Measurements from ENCODE around the gene BPHL. TPM values are rescaled to one million over a fixed set of nuclear protein-coding genes. Genes with fewer than 3 reads are reported as not detected.

The BPHL gene
- total RNA-seq, result 12.7 TPM
- long read RNA-seq, transcript BPHL-203 (7 exons, 1,928 nt), result major isoform, 17 of 23 reads
- long read RNA-seq, partial matches to known transcripts, result 1 of 23 reads
- long read RNA-seq, other reads (novel, unspliced or antisense), result 3 of 23 reads

- DNase-seq (peak; percentile 98), ATAC-seq (peak; percentile 99)
- H3K36me3 ChIP-seq, result peaks cover 19% of the 10 kb centered on the region
- intact Hi-C loops (cut with DNase I), result no loop called here
- H3K4me3 ChIP-seq, result peak within 1 kb of the TSS; percentile 83
- no peak for TF ChIP-seq CTCF (IDR thresholded peaks at IDR 0.05)
- H3K27ac ChIP-seq, result peak within 1 kb of the TSS; percentile 93
- peaks cover 14% of the 10 kb centered on the region for H3K4me1 ChIP-seq
- no peaks in the 10 kb centered on the region for H3K27me3 ChIP-seq (ENCODE audit: low read depth)
- no peaks in the 10 kb centered on the region for H3K9me3 ChIP-seq
Observed at GRCh38 chr6:3118353-3119039, at the start of gene BPHL. Gene BPHL, plus strand, starts transcription at chr6:3118711. Its CDS starts 30 bp downstream, at chr6:3118741.

GRCh38 chr6:3071568-3071967, 46.9 kb upstream of the BPHL start:
- no peaks in the 10 kb centered on the region for H3K9me3 ChIP-seq
- H3K27ac ChIP-seq, result no peak overlapping the region
- H3K4me1 ChIP-seq, result peaks cover 62% of the 10 kb centered on the region
- DNase-seq, result no peak
- H3K4me3 ChIP-seq, result no peak overlapping the region
- peaks cover 16% of the 10 kb centered on the region for H3K36me3 ChIP-seq
- no peaks in the 10 kb centered on the region for H3K27me3 ChIP-seq (ENCODE audit: low read depth)
- no peak for TF ChIP-seq CTCF (IDR thresholded peaks at IDR 0.05)
- intact Hi-C loops (cut with DNase I), result no loop called here
- ATAC-seq, result no peak

GRCh38 chr6:3072798-3073197, 45.7 kb upstream of the BPHL start:
- Histone ChIP-seq H3K27ac (no peak overlapping the region), H3K36me3 (peaks cover 28% of the 10 kb centered on the region), H3K9me3 (no peaks in the 10 kb centered on the region), H3K4me3 (no peak overlapping the region), H3K27me3 (ENCODE audit: low read depth) (no peaks in the 10 kb centered on the region), H3K4me1 (peaks cover 55% of the 10 kb centered on the region)
- ATAC-seq (no peak), DNase-seq (no peak)
- TF ChIP-seq CTCF (IDR thresholded peaks at IDR 0.05), result no peak
- intact Hi-C loops (cut with DNase I), result no loop called here

- H3K4me3 ChIP-seq, result no peak overlapping the region
- no peak for TF ChIP-seq CTCF (IDR thresholded peaks at IDR 0.05)
- H3K4me1 ChIP-seq, result peaks cover 53% of the 10 kb centered on the region
- no peaks in the 10 kb centered on the region for H3K27me3 ChIP-seq (ENCODE audit: low read depth)
- DNase-seq (no peak), ATAC-seq (no peak)
- intact Hi-C loops (cut with DNase I), result no loop called here
- peaks cover 34% of the 10 kb centered on the region for H3K36me3 ChIP-seq
- H3K27ac ChIP-seq, result no peak overlapping the region
- H3K9me3 ChIP-seq, result no peaks in the 10 kb centered on the region
Observed at GRCh38 chr6:3073382-3073781, 45.1 kb upstream of the BPHL start.

GRCh38 chr6:3075772-3076113, 42.8 kb upstream of the BPHL start:
- no peak for TF ChIP-seq CTCF (IDR thresholded peaks at IDR 0.05)
- H3K36me3 ChIP-seq, result peaks cover 57% of the 10 kb centered on the region
- ATAC-seq (no peak), DNase-seq (no peak)
- no peaks in the 10 kb centered on the region for H3K27me3 ChIP-seq (ENCODE audit: low read depth)
- H3K4me3 ChIP-seq, result no peak overlapping the region
- no peaks in the 10 kb centered on the region for H3K9me3 ChIP-seq
- H3K4me1 ChIP-seq, result peaks cover 39% of the 10 kb centered on the region
- intact Hi-C loops (cut with DNase I), result no loop called here
- no peak overlapping the region for H3K27ac ChIP-seq

All from lower lobe of right lung (tissue), 2 donors.